Measurements from ENCODE around the gene TMEM266.

DNA sequence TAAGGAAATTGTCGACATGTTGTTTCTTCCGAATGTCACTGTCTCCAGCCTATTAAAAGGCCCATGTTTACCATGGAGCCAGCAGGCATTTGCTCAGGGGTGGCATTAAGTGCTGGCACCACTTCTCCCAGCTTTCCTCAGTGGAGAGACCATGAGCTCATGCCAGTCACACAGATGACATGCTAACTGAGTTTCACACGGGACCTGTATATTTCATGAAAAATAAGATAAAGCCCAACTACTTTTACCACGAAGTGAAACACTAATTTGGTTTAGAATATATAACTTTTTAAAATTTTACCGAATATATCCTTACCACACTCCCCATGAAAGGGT, 158.1 kb downstream of the TMEM266 start:
- TF ChIP-seq CTCF (IDR thresholded peaks at IDR 0.05) (no peak), POLR2AphosphoS5 (IDR thresholded peaks at IDR 0.05) (no peak)

All from sigmoid colon (tissue), 4 donors.